HG03378 (cell line): ENCODE data around the gene SERINC1.

Experiments
- ATAC-seq: cut with Tn5 transposase; IDR thresholded peaks from one replicate; pipeline ENCODE4 v1.9.1; 2021; ENCODE audit warnings: mild to moderate bottlenecking, moderate library complexity; ENCODE audit not compliant: unreplicated experiment

Gene SERINC1

GRCh38 chr6:122438975-122439374, 32.6 kb downstream of the SERINC1 start:
- ATAC-seq, result no peak

DNA sequence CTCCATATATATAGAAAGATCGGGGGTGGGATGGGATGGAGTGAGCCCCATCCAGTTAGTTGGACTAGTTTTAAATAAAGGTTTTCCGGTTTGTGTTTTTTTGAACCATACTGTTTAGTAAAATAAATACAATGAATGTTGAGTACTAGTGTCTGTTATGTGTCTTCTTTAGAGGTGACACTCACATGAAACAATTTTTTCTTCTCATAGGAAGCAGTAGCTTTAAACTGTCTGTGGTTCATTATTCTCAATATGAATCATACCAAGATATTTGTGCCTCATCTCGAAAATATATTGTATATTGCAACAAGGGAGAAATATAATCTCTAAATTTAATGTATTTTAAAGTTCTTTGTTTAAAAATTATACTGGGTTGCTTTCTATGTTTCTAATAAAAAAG, 38.8 kb downstream of the SERINC1 start:
- ATAC-seq, result peak; percentile 85

- ATAC-seq, result no peak
Observed at GRCh38 chr6:122431780-122432179, 39.8 kb downstream of the SERINC1 start.

- ATAC-seq, result no peak
Observed at GRCh38 chr6:122429323-122429722, 42.3 kb downstream of the SERINC1 start.

DNA sequence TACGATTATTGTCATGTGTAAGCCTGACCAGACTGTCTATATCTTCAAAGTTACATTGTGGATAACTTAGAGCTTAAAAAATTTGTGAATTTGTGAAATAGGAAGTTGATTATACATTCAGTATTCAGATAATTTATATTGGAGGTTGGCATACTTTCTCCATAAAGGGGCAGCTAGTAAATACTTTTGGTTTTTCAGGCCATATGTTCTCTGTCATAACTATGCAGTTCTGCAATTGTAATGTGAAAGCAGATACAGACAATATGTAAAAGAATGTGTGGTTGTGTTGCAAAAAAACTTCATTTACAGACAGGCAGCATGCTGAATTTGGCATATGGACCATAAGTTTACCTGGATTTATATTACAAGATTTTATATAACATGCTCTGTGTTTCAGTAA, 42.8 kb downstream of the SERINC1 start:
- no peak for ATAC-seq

DNA sequence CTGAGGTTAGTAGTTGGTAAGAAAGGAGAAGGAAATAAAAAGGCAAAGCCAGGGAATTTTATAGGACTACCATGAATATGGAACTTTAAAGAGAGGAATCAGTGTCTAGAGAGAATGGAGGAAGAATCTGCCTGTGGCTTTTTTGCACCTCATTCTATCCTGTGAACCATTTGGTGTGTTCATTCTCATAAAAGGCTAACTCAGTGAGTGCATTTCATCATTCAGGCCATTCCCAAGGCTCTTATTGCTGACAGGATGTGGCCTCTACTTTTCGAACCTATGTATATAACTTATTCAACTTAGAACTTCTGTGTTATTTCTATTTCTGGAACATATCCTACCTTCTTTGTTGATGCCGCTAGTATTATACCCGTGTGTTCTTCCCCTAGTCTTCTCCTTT, 45.0 kb downstream of the SERINC1 start:
- no peak for ATAC-seq

DNA sequence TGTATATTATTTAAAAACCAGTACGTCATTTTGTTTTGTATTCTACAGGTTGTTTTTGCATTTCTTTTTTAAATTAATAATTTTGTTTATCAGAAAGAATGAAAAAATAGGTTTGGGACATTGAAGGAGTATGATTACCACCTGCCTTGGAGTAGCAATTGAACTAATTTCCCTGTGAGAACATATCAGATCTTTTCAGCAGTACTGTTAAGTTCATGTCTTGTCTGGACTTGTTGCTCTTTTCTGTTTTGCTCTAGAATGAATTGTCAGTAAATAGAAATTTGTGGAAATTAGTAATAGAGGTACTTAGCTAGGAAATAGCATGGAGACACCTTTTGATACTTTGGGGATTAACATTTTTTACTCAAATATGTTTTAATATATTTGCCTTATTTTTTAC, 47.9 kb downstream of the SERINC1 start:
- ATAC-seq, result no peak

- ATAC-seq, result peak; percentile 96
Observed at GRCh38 chr6:122422614-122423267, 48.9 kb downstream of the SERINC1 start.

DNA sequence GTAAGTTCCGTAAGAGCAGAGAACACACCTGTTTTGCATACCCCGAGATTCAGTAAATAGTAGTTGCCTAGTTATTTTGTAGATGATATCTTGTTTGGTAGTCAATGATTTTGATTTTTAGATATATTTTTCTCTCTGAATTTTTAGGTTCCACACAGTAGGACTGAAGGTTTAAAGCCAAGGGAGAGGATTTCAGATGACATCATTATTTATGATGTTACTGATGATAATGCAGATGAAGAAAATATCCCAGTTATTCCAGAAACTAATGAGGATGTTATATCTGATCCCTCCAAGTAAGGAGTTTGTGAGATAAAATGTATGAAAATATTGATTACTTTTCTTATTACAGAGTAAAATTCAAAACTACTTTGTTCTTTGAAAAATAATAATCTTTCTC, 49.6 kb downstream of the SERINC1 start:
- no peak for ATAC-seq

GRCh38 chr6:122416825-122417224, 54.8 kb downstream of the SERINC1 start:
- no peak for ATAC-seq

DNA sequence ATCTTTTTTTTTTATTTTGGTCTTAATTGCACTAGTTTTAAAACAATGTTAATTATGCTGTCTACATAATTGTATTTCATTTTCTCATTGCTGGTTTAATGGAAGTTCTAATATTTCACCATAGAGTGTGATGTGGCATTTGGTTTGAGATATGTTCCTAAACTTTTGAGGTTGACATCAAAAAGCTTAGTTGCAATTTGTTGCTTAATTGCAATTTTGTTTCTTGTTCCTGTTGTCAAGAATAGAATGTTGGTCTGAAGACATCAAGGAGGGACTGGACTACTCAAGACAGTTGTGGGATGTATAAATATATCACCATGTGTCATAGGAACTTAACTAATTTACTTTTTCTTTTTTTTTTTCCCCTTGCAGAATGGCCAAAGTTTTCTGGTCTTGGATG, 59.6 kb downstream of the SERINC1 start:
- no peak for ATAC-seq

DNA sequence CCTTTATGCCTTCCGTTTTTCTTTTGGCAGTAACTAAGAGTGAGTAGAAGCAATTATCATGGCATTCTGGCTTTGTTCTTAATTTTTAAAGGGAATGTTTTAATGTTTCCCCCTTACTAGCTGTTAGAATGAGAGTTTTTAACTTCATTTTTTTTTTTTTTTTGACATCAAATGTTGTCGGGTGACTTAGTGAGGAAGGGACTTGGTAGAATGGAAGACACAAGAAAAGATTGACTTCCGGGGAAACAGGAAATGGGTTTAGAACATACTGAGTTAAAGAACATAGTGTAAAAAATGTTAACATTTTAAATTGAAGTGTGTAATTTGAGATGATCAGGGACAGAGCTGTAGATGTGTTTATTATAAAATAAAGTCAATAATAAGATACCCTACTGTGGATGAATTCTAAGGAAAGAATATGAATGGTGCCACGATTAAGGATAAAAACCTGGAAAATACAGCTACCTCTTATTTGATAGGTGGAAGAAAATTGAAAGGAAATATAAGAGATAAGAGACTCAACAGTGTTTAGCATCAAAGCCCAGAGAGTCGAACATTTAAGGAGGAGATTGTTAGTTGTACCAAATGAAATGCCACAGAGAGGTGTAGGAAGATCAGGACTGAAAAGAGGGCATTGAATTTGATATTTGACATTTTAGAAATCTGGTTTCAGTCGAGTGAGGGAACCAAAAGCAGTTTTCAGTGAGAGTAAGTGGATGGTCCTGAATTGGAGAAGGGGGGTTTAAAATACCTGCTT, 62.7 kb downstream of the SERINC1 start:
- no peak for ATAC-seq

DNA sequence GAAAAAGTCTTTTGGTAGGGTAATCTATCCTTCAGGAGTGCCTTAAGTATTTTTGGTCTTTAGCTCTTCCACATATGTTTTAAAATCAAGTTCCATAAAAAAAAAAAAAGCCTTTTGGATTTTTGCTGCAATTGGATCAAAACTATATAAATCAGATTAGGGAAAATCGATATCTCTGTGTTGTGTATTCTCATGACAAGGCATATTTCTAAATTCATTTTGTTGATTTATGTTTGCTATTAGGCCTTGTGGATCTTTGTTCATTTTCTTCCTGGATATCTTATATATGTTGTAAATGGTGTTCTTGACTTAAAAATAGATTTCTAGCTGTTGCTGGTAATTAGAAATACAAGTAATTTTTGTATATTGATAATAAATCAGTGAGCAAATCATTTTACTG, 63.4 kb downstream of the SERINC1 start:
- ATAC-seq, result no peak

DNA sequence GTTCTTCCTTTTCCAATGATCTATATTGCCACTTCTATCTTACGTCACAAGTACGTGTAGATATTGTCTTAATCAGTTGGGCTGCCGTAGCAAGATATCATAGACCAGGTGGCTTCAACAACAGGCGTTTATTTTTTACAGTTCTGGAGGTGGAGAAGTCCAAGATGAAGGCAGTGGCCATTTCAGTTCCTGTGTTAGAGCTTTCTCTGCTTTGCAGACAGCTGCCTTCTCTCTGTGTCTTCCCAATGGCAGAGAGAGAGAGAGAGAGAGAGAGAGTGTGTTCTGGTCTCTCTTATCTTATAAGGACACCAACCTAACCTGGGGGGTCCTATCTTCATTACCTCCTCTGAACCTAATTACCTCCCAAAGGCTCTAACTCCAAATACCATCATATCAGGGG, 63.9 kb downstream of the SERINC1 start:
- no peak for ATAC-seq

DNA sequence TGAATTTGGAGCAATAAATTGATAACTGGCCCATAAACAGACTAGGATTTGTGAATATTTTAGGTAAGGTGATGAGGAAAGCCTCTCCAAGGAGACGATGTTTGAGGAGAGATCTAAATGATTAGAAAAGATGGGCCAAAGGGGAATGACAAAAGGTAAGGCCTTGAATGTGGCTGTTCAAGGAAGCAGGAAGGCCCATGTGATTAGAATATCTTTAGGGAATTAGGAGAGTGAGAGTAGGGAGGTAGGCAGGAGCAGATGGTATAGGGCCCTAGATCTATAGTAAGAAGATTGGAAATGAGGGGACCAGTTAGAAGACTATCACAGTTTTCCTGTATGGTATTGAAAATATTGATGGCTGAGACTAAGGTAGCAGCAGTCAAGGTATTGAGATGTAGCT, 65.4 kb downstream of the SERINC1 start:
- ATAC-seq, result no peak

GRCh38 chr6:122405417-122405816, 66.2 kb downstream of the SERINC1 start:
- no peak for ATAC-seq

- ATAC-seq, result no peak
Observed at GRCh38 chr6:122404444-122404843, 67.2 kb downstream of the SERINC1 start.

- ATAC-seq, result no peak
Observed at GRCh38 chr6:122401104-122401503, 70.5 kb downstream of the SERINC1 start.

GRCh38 chr6:122400462-122401089, 71.0 kb downstream of the SERINC1 start:
- ATAC-seq, result no peak

- peak; percentile 21 for ATAC-seq
Observed at GRCh38 chr6:122400121-122400450, 71.5 kb downstream of the SERINC1 start.

GRCh38 chr6:122399348-122400120, 72.1 kb downstream of the SERINC1 start, which contains the start of gene HSF2:
HSF2 (plus strand) TSS chr6:122399652; CDS start chr6:122399738, 86 bp downstream.
- peak; percentile 94 for ATAC-seq

- no peak for ATAC-seq
Observed at GRCh38 chr6:122399055-122399347, 72.6 kb downstream of the SERINC1 start.
